ENCODE results near the gene MRI1. TPM values are rescaled to one million over a fixed set of nuclear protein-coding genes. Genes with fewer than 3 reads are reported as not detected.
A peak's percentile ranks its signal among the peaks of the same experiment; 100 is the strongest.

The MRI1 gene
- total and polyA plus RNA-seq, 2 of the 4 experiments (the other 2 are of a cell fraction), result 26.7 to 37.6 TPM

GRCh38 chr19:13782537-13782936 is 18.2 kb downstream of the MRI1 start:
- Histone ChIP-seq H3K4me3 (ENCODE audit: insufficient read depth, low read depth, low read length) (no peak overlapping the region), H3K14ac (replicated peaks; ENCODE audit: low read depth, low read length) (no peak overlapping the region), H3K18ac (ENCODE audit: low read depth, low read length) (no peak overlapping the region), H3K9me3 (ENCODE audit: control insufficient read depth, insufficient read depth, low read length) (no peaks in the 10 kb centered on the region), H4K5ac (ENCODE audit: low read depth, low read length) (no peak overlapping the region), H4K91ac (ENCODE audit: insufficient read depth, low read depth, low read length) (no peak overlapping the region), H2AFZ (replicated peaks; ENCODE audit: low read length, poor library complexity) (no peak overlapping the region), H3K27me3 (ENCODE audit: control insufficient read depth, insufficient read depth, low read length) (no peaks in the 10 kb centered on the region), H3K4me2 (ENCODE audit: low read depth, low read length) (no peak overlapping the region), H2AK9ac (replicated peaks; ENCODE audit: low read depth, low read length, poor library complexity) (no peak overlapping the region), H2BK20ac (ENCODE audit: low read depth, low read length) (no peak overlapping the region), H3K27ac (ENCODE audit: insufficient read depth, low read length) (no peak overlapping the region), H3K56ac (ENCODE audit: extremely low read depth, insufficient read depth, low read length) (no peak overlapping the region), H3K36me3 (ENCODE audit: control insufficient read depth, insufficient read depth, low read length) (peaks cover 19% of the 10 kb centered on the region), H3K4me1 (ENCODE audit: control insufficient read depth, insufficient read depth, low read length) (peaks cover 4% of the 10 kb centered on the region), H2BK5ac (ENCODE audit: low read depth, low read length, poor library complexity, severe bottlenecking) (no peak overlapping the region), H4K20me1 (ENCODE audit: insufficient read depth, low read length) (no peaks in the 10 kb centered on the region), H3K23ac (ENCODE audit: low read depth, low read length) (no peak overlapping the region), H2BK120ac (ENCODE audit: low read depth, low read length) (no peak overlapping the region), H3K9me1 (ENCODE audit: insufficient read depth, low read length) (0 out of 2 replicates have a peak, but pooled peaks cover 8% of the 10 kb centered on the region), H3K9ac (ENCODE audit: low read depth, low read length) (no peak overlapping the region), H4K8ac (ENCODE audit: low read depth in 2 of 2, low read length in 2 of 2) (no peak overlapping the region), H2AK5ac (ENCODE audit: low read depth, low read length) (peak overlapping the region; percentile 69; the same call in 1 of the 2 replicates), H3K79me1 (ENCODE audit: low read depth in 1 of 2, low read length in 2 of 2) (peaks cover 11 to 36% of the 10 kb centered on the region in 2 experiments), H2BK15ac (ENCODE audit: low read depth, low read length) (peak overlapping the region; percentile 90; the same call in 1 of the 3 replicates), H3K4ac (ENCODE audit: low read depth, low read length) (peak overlapping the region; percentile 37; the same call in 1 of the 2 replicates)
- TF ChIP-seq FOS (IDR thresholded peaks at IDR 0.05; ENCODE audit: low read depth, low read length), result no peak
- DNase-seq, result no peak
- in situ Hi-C loops (cut with MboI; ENCODE audit: low sequenced_read_pairs), result loop anchor here (5.0 kb wide), 1 partner anchor 80 kb away; no protein-coding TSS in a partner anchor
- 90% methylated on average over 5 of the region's 8 CpGs; no CpG with 5 or more reads in 1 of the 2 experiments for WGBS, 2 experiments (ENCODE audit: extremely low coverage in 2 of 2, insufficient read length in 1 of 2)
- BruUV-seq (replicated peaks), result no TSS peak
- intact Hi-C loops (cut with micrococcal nuclease), result no loop called here
- ATAC-seq (ENCODE audit: low read depth), result no peak
- ChIA-PET POLR2A (ENCODE audit: unreplicated experiment) (no interaction called here), CTCF (interaction anchor here (2.9 kb wide), 1 partner anchor 80 kb away, joined by 10 read pairs; no protein-coding TSS in a partner anchor)
- dilution Hi-C loops (cut with HindIII; ENCODE audit: low sequenced_read_pairs, unreplicated experiment), result no loop called here

Data from IMR-90 (cell line).